Measurements from ENCODE around the gene GCN1.

- TF ChIP-seq EZH2 (IDR thresholded peaks at IDR 0.05) = no peak
- no peak for TF ChIP-seq POLR2AphosphoS5 (IDR thresholded peaks at IDR 0.05; ENCODE audit: borderline replicate concordance, low read depth, low read length)
Measured at GRCh38 chr12:120175062-120175461, 19.5 kb downstream of the GCN1 start.

Measured in SK-N-MC (cell line).